22Rv1 (cell line): Measurements from ENCODE around the gene GPRC6A.

Experiments
- CTCF ChIP-seq: fragments of 450-650 bp; IDR thresholded peaks from 2 replicates; pipeline ENCODE4 v1.5.1; 2017; ENCODE audit warnings: mild to moderate bottlenecking
- ZFX ChIP-seq: fragments of 450-650 bp; IDR thresholded peaks from 2 replicates; pipeline ENCODE4 v1.6.1; 2017; ENCODE audit warnings: antibody characterized with exemption, borderline replicate concordance

- no peak for TF ChIP-seq CTCF
- no peak for TF ChIP-seq ZFX
Measured at GRCh38 chr6:116763048-116763447, 65.8 kb downstream of the GPRC6A start.
